ENCODE data around the gene EIF4E2.

- TF ChIP-seq ZFP3 (CRISPR knock-in tag; IDR thresholded peaks at IDR 0.05) = no peak
- TF ChIP-seq ZNF70 (CRISPR knock-in tag; IDR thresholded peaks at IDR 0.05) = no peak
Observed at GRCh38 chr2:232533944-232534710, 16.4 kb upstream of the EIF4E2 start.
